Upper lobe of left lung (tissue), 4 donors: ENCODE measurements around the gene PDE11A.

Source experiments
- CTCF ChIP-seq, 6 experiments: fragments of 450-650 bp in 4 of 6; fragments of 200-600 bp in 2 of 6; sonication (generic) in 2 of 6; IDR thresholded peaks; one replicate each; pipeline ENCODE4 v1.5.1; 2016 to 2019; ENCODE audit warnings: antibody characterized with exemption in 6 of 6
- POLR2A ChIP-seq, 4 donors: fragments of 450-650 bp; IDR thresholded peaks; one replicate each; pipeline ENCODE4 v1.5.1; 2016 to 2017; ENCODE audit warnings: antibody characterized with exemption in 4 of 4, mild to moderate bottlenecking in 2 of 4
- POLR2AphosphoS5 ChIP-seq, 2 donors: sonication (generic); formaldehyde crosslinking; IDR thresholded peaks; one replicate each; pipeline ENCODE4 v1.5.1; 2017; ENCODE audit warnings: antibody characterized with exemption in 2 of 2

- no peak for TF ChIP-seq POLR2A (IDR thresholded peaks at IDR 0.05)
- peak in 4 of 6 experiments; percentile 21 to 50 (median 44) for TF ChIP-seq CTCF (IDR thresholded peaks at IDR 0.05)
- TF ChIP-seq POLR2AphosphoS5 (IDR thresholded peaks at IDR 0.05), result no peak
Measured at GRCh38 chr2:177604271-177605065, 468.1 kb downstream of the PDE11A start.
